Activated CD8-positive, alpha-beta memory T cell treated with anti-CD3 and anti-CD28 coated beads for 4 hours (primary cell): Measurements from ENCODE around the gene EML1.

Source experiments
- DNase-seq, 2 donors: peaks; one replicate each; pipeline ENCODE4 v3.0.0-alpha.2; 2020; ENCODE audit warnings: low read depth in 2 of 2

Gene EML1

DNA sequence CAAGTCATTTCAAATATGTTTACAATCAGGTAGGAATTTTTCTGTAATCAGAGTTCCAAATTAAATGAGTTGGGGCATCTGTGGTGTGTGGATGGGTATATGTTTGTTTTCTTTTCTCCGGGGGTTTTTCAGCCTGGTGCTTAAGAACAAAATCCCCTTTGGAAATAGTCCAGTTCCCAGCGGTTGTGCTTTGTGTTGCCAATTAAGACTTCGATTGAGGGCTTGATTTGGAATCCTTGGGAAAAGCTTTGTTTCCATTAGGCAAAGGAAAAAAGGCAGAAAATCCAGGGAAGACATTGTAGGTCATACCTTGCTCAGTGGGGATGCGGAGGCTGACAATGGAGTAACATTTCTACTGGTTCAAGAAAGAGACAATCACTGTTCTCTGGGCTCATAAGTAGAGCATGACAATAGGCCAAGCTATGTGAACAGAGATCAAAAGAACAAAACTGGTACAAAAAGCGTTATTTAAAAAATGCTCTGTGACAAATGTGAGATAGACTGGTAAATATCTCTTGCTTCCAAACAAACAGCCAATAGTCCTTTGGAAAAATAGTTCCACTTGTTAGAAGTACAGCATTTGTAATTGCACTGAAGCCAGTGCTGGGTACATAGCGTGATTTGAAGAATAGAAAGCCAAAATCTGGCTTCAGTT, 79.7 kb downstream of the EML1 start:
- DNase-seq = no peak

DNA sequence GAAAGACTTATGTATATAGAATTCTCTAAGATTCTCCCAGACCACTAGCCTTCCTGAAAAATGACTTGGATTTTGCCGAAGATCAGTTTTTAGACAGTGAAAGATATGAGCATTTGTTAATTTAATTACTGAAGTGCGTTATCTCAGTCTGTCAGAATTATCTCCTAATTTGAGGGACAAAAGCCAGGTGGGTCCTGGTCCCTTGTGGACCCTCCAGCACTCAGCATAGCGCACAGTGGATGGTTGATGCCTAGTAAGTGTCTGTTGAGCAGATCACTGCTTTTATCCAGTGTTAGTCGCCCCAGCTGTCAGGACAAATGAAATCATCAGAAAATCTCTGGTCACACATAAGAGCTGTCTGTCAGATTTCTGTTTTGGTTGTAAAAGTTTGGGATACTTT, 80.4 kb downstream of the EML1 start:
- DNase-seq = no peak

DNA sequence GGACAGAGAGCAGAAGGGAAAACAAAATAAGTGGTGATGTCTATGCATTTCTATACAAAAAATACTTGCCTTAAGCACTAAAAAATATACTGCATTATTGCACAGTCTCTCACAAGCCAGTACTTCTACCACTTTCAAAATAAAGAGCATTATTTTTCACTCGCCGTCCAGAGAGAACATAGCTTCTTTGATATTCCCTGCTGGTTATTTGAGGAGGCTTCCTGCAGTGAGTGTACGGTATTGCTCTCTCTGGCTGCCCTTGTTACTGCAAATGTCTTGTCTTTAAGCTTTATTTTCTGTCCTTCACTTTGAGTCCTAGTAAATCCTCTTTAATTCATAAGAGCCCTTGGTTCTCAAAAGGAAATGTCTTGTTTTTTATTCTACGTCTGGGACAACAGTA, 81.1 kb downstream of the EML1 start:
- no peak for DNase-seq

DNA sequence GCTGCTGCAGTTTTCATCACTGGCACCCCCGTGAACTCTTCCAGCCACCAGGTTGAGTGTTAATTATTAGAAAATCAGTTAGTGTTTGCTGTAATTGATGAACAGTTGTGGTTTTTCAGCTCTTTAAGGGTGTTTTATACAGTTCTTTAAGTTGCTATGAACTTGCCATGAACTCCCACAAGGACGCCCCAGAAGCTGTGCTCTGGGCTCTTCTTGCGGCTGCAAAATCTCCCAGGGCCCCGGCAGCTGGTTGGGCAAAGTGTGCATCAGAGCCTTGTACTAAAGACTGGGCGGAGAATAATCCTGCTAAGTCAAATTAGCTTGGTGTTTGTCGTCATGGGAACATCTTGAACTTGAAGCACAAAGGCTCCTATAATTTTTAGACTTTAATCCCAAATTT, 82.2 kb downstream of the EML1 start:
- no peak for DNase-seq

DNA sequence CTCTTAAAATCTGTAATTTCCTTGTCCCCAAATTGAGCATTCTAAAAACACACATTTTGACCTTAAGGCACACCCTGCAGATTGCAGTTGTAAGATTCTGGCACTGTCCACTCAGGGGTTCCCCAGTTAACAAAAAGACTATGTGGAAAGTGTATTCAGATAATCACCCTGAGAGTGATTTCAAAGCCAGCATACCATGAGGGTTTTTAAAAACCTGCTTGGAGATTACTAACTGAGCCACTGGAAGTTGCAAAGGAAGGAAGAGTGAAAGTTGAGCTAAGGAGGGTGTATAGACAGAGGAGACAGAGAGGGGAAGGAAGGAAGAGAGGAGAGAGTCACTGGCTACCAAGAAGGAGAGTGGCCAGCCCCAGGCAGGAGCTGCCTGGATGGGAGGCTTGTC, 82.6 kb downstream of the EML1 start:
- DNase-seq = no peak

DNA sequence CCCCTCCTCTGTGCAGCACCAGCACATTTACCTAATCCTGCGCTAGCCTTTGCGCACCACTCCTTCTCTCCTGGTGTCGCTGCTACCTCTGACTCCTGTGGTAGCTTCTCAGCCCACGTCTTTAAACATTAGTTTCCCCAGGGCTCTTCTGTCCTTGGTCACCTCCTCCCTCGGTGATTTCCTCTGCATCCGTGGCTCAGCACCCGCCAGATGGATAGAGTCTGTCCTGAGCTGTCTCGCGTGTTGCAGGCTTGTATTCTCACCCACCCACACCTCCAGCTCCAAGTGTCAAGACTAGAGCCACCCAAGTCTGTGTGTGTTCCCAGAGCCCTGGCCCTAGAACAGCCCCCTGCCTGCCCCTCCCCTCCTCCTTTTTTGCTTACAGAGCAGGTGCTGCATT, 83.2 kb downstream of the EML1 start:
- no peak for DNase-seq

DNA sequence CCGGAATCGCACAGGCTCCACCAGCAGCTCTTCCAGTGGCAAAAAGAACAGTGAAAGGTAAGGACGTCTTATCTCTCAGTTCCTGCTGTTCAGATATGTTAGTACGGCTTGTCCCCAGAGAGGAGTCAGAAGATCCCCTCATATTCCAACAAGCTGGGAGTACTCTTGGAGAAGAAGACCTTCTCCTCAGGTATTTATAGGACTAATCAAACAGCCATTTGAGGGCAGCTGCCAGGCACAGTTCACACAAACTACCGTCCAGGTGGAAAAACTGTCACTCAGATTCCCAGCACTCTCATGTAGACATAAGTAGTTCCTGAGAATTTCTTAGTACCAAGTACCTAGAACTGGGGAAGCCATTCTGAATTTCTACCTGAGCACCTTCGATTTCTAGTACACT, 85.3 kb downstream of the EML1 start:
- no peak for DNase-seq

DNA sequence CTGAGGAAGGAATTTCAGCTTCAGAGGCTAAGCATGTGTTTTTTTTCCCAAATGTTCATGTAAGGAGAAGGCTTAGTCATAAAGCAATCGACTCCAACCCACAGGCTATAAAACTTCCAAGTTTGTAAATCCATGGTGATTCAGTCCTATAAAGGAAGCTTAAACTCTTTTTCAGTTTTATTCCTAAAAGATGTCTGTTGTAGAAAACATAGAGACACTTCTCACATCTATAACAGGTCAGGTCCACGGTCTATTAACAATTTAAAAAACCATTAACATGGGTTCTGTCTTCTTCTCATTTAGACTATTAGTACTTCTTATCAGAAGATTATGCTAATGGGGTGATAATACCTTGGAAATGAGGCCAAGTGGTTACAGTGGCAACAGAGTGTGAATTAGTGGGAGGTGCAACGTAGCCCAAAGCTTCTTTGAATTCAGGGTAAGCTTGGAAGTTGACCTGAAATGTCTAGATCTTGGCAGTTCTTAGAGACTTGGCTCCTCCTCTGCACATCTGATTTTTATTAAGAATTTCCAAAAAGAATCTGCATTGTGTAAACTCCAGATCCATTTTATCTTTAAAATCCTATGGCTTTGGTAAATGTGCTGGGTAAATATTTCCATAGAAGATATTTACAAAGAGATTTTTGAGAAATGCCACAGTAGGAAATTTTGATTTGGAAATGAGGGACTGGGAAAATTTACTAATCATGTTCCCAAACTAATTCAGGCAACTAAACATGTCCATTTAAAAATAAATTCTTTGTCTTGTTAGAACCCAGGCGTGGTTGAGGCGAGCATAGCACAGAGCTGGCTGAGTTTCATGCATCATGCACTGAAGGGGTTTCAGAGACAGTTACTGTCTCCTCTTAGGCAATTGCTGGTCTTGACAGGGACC, 86.4 kb downstream of the EML1 start:
- no peak for DNase-seq

DNA sequence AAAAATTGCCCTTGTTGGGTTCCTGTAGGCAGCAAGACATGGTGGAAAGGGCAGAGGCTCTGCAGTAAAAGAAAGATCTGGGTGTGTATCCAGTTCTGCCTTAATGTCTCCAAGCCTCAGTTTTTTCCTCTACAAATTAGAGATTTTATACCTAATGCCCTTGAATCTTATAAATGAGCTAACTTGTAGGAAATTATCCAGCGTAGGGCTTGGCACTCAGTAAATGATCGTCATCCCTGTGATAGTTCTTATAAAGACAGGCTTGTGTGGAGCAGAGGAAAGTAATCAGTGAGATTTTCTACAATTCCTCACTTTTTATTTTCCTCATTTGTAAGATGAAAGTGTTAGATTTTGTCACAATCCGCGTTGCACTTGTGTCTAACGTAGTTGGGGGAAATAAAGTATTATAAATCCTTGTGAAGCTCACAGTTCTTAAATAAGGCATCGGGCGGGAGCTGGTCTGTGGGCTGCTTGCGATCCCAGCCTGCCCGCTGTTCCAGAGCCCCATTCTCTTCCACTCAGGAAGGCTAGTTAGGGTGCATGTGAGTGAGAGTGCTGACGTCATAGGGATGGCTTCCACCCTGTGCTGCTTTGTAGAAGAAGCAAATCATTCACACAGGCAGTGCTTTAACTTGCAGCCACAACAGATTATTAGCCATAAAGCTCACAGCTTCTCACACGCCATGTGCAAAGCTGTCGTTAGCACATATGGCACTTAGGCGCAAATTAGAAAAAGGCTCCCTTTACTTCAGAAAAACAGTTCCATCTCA, 87.6 kb downstream of the EML1 start:
- DNase-seq = no peak

DNA sequence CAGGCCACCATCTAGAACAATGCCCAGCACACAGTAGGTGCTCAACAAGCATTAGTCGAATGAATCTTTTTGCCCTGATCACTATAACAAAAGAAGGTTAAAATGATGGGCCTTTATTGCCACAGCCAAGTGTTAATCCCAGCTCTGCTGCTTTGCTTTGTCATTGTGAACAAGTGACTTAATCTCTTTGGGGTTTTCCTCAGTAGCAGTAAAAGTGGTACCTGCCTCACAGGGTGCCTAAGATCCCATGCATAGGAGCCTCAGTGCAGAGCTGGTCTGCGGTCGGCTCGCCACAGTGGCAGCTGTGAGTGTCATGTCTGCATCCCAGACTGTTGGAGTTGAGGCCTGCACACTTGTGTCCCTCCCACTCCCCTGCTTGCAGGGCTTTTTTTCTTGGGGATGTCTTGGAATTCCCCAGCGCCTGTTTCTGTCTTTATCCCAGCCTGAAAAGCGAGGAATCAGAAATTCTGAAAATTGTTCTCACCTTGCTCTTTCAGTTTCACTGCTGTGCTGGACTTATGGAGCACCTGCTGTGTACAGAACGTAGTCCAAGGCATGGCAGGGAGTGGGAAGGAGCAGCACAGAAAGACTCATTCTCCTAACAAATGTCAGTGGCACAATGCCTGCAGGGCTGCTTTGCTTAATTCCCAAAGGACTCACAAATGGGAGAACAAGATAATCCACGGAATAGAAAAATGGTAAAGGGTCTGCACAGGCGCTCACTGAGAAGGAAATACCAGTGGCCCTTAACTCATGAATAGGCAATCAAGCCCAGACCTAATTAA, 90.8 kb downstream of the EML1 start:
- DNase-seq = no peak

DNA sequence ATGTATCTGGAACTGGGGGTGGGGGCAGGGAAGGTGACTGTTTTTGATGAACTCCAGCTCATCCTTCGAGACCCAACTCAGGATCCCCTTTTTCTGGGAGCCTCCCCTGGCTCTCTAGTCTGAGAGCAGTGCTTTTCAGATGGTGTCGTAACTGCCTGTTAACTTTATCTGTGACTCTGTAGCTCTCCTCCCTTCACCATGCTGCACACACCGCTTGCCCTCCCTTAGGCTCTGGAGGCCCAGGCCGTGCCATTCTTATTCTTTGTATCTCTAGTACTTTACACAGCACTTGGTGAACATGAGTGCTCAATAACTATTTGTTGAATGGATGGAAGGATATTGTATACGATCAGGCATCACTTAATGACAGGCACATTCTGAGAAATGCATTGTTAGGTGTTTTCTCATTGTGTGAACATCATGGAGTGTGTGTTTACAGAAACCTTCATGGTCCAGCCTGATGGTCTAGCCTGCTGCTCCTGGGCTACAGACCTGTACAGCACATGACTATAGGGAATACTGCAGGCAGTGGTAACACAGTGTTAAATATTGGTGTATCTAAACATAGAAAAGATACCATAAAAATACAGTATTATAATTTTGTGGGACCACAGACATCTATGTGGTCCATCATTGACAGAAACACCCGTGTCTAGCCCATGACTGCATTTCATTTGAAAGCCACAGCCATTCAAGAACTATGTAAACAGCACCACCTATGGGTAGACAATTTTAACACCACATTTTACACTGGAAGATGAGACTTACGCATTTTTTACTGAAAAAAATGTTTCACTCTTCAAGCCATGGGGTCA, 91.8 kb downstream of the EML1 start:
- no peak for DNase-seq

DNA sequence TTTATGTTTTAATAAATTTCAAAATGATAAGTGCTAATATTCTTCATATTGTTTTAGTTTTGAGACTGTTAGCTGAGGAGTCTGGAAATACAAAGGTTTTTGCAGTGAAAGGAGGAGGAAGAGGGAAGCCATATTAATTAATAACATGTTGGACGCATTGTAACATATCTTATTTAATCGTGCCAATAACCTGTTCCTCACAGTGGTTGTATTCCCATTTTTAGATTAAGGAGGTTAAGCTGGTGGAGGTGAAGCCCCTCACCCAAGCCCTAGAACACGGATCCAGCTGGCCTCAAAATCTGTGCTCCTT, 92.4 kb downstream of the EML1 start:
- no peak for DNase-seq

DNA sequence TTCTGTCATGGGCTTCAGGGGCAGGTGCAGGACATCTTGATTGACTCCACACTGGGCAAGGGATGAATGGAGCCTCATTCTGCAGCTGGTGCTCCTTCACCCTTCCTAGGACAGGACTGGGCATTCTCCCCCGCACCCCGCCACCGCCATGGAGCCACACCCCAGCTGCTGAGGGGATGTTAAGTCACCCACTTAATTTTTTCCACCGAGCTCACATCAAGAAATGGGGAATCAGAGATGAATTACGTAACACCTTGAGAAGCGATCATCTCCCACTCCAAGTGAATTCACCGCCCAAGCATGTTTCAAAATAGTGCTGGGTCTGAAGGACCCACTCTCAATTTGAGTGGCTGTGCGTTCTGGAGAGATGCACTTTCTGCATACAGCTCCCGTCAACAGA, 94.2 kb downstream of the EML1 start:
- no peak for DNase-seq

DNA sequence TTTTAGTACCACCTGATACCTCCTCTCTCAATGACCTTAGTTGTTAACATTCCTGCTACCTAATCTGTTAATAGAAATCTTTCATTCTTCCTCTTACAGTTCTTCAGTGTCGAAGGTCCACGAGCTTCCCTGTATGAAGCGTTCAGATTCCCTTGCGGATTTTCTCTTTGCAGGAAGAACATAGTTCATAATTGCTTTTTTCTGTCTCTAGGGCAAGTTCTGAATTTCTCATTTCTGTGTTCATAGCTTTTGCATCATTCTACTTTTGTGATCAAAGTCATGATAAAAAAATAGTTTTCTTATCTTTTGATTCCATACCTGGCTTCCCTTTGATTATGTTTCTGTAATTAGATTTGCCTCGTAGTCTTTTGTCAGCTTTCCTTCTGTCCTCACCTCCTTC, 94.9 kb downstream of the EML1 start:
- DNase-seq = no peak

DNA sequence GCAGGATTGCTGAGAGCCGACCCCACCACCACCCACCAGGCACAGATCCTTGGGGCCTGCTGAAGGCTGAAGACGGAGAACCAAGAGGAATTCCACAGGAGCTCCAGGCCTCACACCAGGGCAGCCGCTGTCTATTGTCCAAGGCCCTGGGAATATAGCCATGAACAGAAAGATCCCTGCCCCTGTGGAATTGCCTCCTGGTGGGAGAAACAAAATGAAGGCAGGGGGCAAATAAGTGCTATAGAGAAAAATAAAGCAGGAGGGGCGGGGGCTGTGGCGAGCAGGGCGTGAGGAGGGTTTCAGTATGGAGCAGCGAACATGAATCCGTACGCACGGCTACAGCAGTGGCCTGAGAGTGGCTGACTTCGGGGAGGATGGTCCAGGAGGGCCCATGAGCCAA, 96.1 kb downstream of the EML1 start:
- DNase-seq = no peak

DNA sequence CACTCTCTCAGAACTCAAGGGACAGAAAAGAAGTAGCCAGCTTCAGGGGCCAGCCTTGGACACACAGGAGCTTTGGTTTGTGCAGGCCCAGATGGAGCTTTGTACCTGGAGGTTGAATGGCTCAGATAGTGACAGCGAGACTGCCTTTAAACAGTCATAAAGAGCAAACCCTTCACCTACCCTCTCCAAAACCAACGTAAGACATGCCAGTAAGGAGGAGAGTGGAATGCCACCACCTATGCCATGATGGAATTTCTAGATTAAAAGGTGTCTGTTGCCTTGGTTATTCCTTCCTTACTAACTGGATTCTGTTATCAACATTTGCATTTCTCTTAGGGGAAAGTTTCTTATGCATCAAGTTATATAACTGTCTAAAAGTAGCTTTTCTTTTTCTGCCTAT, 98.1 kb downstream of the EML1 start:
- no peak for DNase-seq

DNA sequence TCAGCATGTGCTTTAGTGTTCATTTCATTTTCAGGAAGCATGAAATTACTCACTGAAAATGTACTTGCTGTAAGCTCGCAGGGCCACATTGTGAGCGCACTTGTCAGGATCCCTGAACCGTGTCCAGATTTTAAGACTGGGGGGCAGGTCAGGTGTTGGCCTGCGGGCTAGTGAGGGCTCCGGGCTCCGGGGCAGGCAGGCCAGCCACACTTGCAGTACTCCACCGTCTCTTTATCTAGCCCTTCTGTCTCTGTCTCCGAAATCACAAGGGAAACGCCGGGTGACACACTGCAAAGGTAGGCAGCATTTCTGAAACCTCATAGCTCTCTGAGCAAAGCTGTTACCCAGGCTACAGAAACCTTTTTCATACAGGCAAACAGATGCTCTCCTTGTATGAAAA, 98.7 kb downstream of the EML1 start:
- DNase-seq = no peak

DNA sequence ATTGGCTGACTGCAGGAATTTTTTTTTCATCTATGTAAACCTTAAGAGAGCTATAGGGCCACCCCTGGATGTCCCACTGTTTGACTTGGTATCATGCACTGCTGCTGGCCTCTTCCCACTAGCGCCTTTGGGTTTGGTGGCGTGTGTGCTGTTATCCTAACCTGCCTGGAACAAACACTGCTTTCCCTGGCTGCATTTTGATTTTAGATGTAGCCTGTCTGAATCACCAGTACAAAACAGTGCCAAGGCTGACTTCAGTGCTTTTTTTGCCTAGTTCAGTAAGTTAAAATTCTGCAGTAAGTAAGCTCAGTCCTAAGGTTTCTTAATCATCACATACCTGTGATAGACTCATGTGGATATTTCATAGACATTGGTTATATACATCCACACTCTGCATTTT, 99.2 kb downstream of the EML1 start:
- no peak for DNase-seq

DNA sequence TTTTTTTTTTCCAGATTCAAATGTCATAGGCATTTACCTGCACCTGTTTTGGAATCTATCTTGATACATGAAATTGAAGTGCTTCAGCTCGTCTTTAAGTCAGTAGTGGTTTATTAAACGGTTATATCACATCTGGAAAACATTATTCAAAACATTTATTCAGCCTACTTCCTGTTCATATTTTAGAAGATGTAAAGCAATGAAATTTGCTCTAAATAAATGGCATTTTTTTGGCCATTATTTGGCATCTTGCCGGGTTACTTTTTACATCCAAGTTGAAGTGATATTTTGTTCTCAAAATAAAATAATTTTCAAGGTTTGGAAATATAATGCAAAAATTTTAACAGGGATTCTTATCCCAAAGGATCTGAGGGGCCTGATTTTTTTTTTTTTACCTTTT, 103.1 kb downstream of the EML1 start:
- DNase-seq = no peak

DNA sequence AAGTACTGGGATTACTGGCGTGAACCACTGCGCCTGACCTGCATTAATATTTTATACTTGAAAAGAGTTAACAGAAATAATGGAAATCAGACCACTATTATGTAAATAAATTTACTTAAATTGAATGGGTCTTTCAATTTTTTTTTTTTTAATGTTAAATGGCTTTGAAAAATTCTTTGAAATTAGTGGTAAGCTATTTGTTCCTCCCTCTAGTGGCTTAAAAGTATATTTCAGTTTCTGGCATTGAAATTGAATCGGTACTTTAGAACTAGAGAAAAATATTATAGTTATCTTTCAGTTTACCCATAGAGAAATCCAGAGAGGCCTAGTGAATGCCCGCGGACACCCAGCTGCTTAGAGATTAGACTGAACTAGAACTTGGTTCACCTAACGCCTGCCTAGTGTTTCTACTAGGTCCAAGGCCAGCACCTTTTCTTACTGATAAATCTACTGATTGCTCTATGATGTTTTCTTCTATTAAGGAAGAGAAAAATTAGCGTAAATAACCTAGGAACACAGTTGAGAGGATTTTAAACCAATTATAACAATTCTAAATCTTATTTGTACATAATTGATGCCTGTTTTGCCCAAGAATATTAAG, 106.5 kb downstream of the EML1 start:
- DNase-seq = no peak

DNA sequence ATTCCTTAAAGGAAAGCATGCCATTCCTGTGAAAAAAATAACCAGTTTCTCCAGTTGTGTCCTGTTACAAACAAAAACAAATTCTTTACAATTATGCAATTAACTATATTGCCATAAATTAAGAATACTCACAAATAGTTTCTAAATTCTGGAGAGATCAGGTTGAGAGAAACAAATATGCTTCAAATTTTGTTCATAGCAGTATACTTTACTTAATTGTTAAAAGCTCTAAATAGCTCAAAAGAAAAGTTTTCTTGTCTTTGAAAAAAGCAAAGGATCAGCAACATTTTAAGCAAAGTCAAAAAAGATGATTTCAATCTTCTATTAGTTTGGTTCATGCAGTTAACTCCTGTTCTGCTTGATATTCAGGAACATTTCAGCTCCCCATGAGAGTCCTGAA, 109.7 kb downstream of the EML1 start:
- no peak for DNase-seq
